Breast epithelium (tissue), 4 donors: ENCODE measurements around the gene CHCHD6. TPM values are rescaled to one million over a fixed set of nuclear protein-coding genes. Genes with fewer than 3 reads are reported as not detected.

Experiments used
- DNase-seq, 2 donors: peaks; one replicate each; pipeline ENCODE4 v3.0.0-alpha.2; 2019; ENCODE audit warnings: low spot score in 2 of 2
- H3K27ac ChIP-seq, 2 donors: fragments of 200-600 bp; sonication (generic) in 1 of 2; one replicate each; pipeline ENCODE4 v1.5.1; 2016 to 2019; ENCODE audit warnings: mild to moderate bottlenecking in 1 of 2
- H3K27me3 ChIP-seq, 2 donors: fragments of 200-600 bp; sonication (generic) in 1 of 2; one replicate each; pipeline versions ENCODE4 v1.5.1 to v1.6.0; 2017 to 2019; ENCODE audit warnings: control low read depth in 1 of 2, mild to moderate bottlenecking in 1 of 2
- H3K36me3 ChIP-seq: fragments of 200-600 bp; one replicate; pipeline ENCODE4 v1.5.1; 2019
- H3K4me1 ChIP-seq, 2 donors: fragments of 200-600 bp; sonication (generic); one replicate each; pipeline ENCODE4 v1.5.1; 2016 to 2019; ENCODE audit warnings: control low read depth in 1 of 2
- H3K4me3 ChIP-seq, 3 donors: fragments of 200-600 bp; sonication (generic); 1 replicate in 2 of 3; 2 replicates in 1 of 3; pipeline ENCODE4 v1.5.1; 2016 to 2019; ENCODE audit warnings: mild to moderate bottlenecking in 3 of 3, moderate library complexity in 2 of 3
- H3K9me3 ChIP-seq, 2 donors: fragments of 200-600 bp; sonication (generic) in 1 of 2; one replicate each; pipeline ENCODE4 v1.5.1; 2016 to 2019; ENCODE audit warnings: control low read depth in 1 of 2
- CTCF ChIP-seq, 3 donors: fragments of 450-650 bp; IDR thresholded peaks; one replicate each; pipeline ENCODE4 v1.5.1; 2016 to 2017; ENCODE audit warnings: antibody characterized with exemption in 3 of 3, mild to moderate bottlenecking in 3 of 3, moderate library complexity in 3 of 3
- POLR2A ChIP-seq: fragments of 450-650 bp; IDR thresholded peaks from one replicate; pipeline ENCODE4 v1.6.1; 2016; ENCODE audit warnings: antibody characterized with exemption, mild to moderate bottlenecking, moderate library complexity
- POLR2AphosphoS5 ChIP-seq, 3 donors: sonication (generic); formaldehyde crosslinking; IDR thresholded peaks; one replicate each; pipeline ENCODE4 v1.6.1; 2017; ENCODE audit warnings: antibody characterized with exemption in 3 of 3
- intact Hi-C: fragments of 100-400 bp; cut with DNase I; formaldehyde crosslinking; loops from one replicate; pipeline ENCODE4 v1.15.1; 2023; ENCODE audit warnings: low total_unique reads
- total RNA-seq, 3 donors: library from RNA; depleted of rRNA; stranded (reverse); fragments of >200 nt; gene quantifications; one replicate each; pipeline ENCODE4 v1.1.0, GENCODE V29; 2016

Gene CHCHD6
- total RNA-seq, 3 donors from 2014 or later = 12.2 to 21.2 (median 19.3) TPM

DNA sequence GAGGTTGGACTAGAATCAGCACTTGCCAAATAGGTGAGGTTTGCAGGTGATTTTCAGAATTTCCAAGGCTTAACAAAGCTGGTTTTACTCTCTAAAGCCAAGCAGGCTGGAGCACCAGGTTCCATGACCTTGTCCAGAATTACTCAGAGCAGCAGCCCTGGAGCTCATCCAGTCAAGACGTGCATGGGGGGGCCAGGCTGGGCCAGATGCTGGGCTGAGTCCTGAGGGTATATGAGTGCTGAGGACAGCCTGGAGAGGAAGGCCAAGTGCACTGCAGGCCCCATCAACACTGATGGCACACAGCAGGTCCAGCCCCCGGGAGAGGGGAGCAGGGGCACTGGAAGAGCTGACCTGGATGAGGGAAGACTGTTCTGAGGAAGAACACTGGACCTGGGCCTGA is 46.1 kb upstream of the CHCHD6 start:
- no peaks in the 10 kb centered on the region for H3K36me3 ChIP-seq
- peaks cover 0 to 6% of the 10 kb centered on the region in 2 donors for H3K4me1 ChIP-seq
- TF ChIP-seq POLR2A = no peak
- no peak for TF ChIP-seq CTCF (IDR thresholded peaks at IDR 0.05)
- TF ChIP-seq POLR2AphosphoS5 (IDR thresholded peaks at IDR 0.05) = no peak
- H3K9me3 ChIP-seq = no peaks in the 10 kb centered on the region
- H3K27ac ChIP-seq = no peak overlapping the region
- DNase-seq = no peak
- H3K27me3 ChIP-seq = peaks cover 0 to 24% of the 10 kb centered on the region in 2 donors
- H3K4me3 ChIP-seq = no peak overlapping the region
- intact Hi-C loops = no loop called here

DNA sequence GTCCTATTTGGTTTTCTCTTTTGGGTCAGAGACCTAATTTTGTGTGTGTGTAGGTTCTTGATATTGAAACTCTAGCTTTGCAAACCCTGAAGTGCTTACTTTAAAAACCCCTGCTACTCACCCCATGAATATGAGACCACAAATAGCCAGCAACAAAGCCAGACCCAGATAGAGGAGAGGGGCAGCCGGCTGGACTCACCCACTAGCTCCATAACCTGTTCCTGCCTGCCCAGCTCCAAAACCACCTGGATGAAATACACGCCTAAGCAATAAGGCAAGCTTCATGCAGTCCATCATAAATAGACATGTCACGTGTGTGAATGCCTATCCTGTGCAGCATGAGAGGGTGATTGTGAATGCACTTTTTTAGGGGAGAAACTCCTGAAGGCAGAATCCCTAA is 45.5 kb upstream of the CHCHD6 start:
- H3K36me3 ChIP-seq = no peaks in the 10 kb centered on the region
- H3K27me3 ChIP-seq = peaks cover 0 to 30% of the 10 kb centered on the region in 2 donors
- H3K27ac ChIP-seq = no peak overlapping the region
- H3K4me1 ChIP-seq = peaks cover 0 to 4% of the 10 kb centered on the region in 2 donors
- H3K4me3 ChIP-seq = no peak overlapping the region
- no peak for TF ChIP-seq POLR2A
- no peak for TF ChIP-seq CTCF (IDR thresholded peaks at IDR 0.05)
- no peak for TF ChIP-seq POLR2AphosphoS5 (IDR thresholded peaks at IDR 0.05)
- no peak for DNase-seq
- intact Hi-C loops = no loop called here
- no peaks in the 10 kb centered on the region for H3K9me3 ChIP-seq

GRCh38 chr3:126659915-126660886 is 43.8 kb upstream of the CHCHD6 start:
- intact Hi-C loops = no loop called here
- H3K4me3 ChIP-seq = no peak overlapping the region
- H3K4me1 ChIP-seq = no peaks in the 10 kb centered on the region
- TF ChIP-seq CTCF (IDR thresholded peaks at IDR 0.05) = peak in 2 of 3 donors; percentile 18 to 32
- no peak for TF ChIP-seq POLR2AphosphoS5 (IDR thresholded peaks at IDR 0.05)
- TF ChIP-seq POLR2A = no peak
- no peaks in the 10 kb centered on the region for H3K9me3 ChIP-seq
- peaks cover 0 to 32% of the 10 kb centered on the region in 2 donors for H3K27me3 ChIP-seq
- H3K27ac ChIP-seq = no peak overlapping the region
- no peak for DNase-seq
- H3K36me3 ChIP-seq = no peaks in the 10 kb centered on the region

DNA sequence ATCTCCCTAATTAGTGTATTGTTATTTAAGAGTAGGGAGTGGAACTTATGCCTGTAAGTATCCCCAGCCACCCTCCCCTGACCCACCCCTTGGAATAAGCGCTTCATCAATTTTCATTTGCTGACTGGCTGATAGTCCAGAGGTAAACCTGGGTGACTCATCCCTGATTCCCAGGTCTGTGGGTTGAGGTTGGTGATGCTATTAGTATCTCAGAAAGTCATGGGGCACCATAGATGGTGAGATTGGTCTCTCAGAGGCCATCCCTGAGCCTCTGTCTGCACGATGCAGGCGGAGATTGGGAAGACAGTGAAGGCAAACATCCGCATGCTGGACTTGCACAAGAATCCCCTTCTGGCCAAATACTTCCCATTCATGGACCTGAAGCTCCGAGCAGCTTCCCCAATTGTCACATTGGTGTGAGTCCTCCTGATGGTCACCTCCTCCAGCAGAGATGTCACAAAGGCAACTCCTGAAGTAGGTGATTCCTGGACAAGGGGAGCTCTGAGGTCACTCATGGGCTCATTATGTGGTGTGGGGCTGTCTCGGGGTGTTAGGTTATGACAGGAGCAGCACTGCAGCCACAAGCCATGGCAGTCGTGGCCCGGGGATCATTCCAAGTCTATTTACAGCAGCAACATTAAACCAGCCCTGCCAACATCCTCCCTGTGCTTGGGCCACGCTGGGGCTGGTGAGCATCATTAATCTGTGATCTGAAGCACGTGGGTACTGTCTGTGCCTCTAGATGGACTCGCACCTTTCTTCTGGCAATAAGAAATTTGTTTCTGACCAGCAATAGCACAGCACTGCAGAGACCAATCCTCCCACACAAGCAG is 42.3 kb upstream of the CHCHD6 start:
- no peaks in the 10 kb centered on the region for H3K36me3 ChIP-seq
- intact Hi-C loops = no loop called here
- no peak for DNase-seq
- no peak overlapping the region for H3K27ac ChIP-seq
- no peak overlapping the region for H3K4me3 ChIP-seq
- H3K27me3 ChIP-seq = peaks cover 0 to 32% of the 10 kb centered on the region in 2 donors
- no peak for TF ChIP-seq CTCF (IDR thresholded peaks at IDR 0.05)
- TF ChIP-seq POLR2A = no peak
- TF ChIP-seq POLR2AphosphoS5 (IDR thresholded peaks at IDR 0.05) = no peak
- no peaks in the 10 kb centered on the region for H3K4me1 ChIP-seq
- H3K9me3 ChIP-seq = no peaks in the 10 kb centered on the region
